Stimulated activated CD4-positive, alpha-beta T cell treated with anti-CD3 and anti-CD28 coated beads, TNF-alpha, amount 100 ng/mL, for 1 hour (primary cell): ENCODE results near the gene CFAP54.

Experiments
- DNase-seq, 3 donors: peaks; one replicate each; pipeline ENCODE4 v3.0.0-alpha.2; 2020; ENCODE audit warnings: low read depth in 3 of 3, low spot score in 1 of 3

The CFAP54 gene

GRCh38 chr12:96743606-96744005, 254.2 kb downstream of the CFAP54 start:
- DNase-seq: no peak

GRCh38 chr12:96749999-96750398, 260.6 kb downstream of the CFAP54 start:
- no peak for DNase-seq

- no peak for DNase-seq
These were observed 262.2 kb downstream of the CFAP54 start for GRCh38 chr12:96751626-96752025.

DNA sequence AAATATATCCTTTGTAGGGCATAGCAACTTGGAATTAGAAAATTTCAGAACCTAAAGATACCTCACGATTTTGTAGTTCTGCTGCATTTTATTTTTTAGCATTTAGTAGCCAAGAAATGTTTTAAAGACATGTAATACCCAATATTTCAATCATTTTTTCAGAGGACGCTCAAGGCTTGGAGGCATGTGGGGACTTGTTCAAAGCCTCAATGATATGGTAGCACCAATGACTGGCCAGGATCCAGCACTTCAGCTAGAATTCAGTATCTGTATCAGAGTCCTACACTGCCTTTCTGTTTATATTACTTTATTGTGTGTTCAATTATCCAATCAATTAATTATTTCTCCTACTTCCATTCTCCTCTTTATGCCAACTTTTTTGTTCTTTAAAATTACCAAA, 262.8 kb downstream of the CFAP54 start:
- no peak for DNase-seq

DNA sequence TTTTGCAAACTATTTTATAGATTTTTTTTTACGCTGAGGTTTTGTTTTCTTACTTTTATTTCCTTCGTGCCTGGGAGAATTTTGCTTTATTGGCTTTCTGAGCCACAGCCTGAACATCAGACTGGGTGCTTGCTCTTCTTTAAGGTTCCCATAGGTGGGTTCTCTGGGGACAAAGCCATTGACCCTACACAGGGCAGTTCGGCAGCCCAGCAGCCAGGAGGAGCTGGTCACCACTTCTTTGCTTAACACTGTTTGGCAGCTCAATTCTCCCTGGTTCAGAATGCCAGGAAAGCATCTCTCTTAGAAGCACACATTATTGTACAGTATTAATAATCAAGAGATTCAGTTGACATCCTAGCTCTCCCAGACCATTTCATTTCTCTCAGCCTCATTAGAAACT, 276.9 kb downstream of the CFAP54 start:
- DNase-seq: no peak

DNA sequence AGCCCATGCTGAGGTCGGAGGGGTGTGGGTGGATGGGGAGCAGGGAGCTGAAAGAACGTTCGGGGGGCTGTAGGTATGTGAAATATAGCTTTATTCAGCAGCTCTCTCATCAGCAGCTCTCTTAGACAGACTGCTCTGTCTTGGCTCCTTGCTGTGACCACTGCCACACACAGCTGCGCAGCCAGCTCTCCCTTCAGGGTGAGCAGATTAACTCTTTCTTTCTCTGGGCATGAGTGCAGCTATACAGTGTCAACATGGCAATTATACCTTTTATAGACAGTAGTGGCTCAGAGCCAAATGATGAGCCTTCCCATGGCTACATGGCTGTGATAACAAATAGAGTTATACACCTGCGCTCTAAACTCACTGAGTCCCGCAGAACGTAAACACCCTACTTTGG, 280.0 kb downstream of the CFAP54 start:
- DNase-seq: no peak

DNA sequence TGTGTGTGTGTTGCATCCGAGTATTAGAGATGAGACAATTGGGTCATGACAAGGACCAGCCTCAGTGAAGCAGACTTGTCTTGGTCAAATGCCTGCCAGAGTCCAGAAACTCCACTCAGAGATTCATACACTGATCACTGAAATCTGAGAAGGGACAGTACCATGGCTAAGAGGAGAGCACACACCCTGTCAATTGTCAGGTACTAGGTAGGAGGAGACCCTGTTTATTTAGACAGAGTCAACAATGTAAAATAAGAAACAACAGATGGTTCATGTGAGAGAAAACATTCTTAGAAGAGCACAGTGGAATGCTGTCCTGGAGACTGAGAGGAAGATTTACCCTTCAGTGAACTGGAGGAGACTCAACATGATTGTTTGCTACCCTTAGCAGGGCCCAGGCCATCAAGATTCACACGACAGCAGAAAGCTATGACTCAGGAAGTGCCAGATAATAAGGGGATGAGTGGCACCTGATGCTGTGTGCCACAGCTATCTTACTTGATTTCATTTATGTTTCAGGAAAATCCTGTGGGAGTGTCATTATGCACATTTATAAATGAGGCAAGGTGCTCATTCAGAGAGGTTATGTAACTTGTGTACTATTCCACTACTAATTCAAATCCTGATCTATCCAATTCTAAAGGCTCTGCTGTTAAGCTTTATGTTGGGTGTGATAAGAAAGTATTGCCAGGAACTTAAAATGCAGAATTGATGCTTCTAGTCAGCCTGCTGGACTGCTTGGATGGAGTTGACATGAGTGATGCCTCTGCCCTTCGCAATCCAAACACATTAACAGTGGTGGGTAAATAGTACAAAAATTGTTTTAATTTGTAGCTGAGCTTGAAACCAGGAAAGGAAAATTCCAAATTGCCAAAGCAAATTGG, 281.1 kb downstream of the CFAP54 start:
- no peak for DNase-seq

GRCh38 chr12:96773031-96773430, 283.7 kb downstream of the CFAP54 start:
- DNase-seq: no peak

GRCh38 chr12:96774496-96775256, 285.3 kb downstream of the CFAP54 start:
- no peak for DNase-seq

- DNase-seq: no peak
These were observed 287.5 kb downstream of the CFAP54 start for GRCh38 chr12:96776908-96777307.

DNA sequence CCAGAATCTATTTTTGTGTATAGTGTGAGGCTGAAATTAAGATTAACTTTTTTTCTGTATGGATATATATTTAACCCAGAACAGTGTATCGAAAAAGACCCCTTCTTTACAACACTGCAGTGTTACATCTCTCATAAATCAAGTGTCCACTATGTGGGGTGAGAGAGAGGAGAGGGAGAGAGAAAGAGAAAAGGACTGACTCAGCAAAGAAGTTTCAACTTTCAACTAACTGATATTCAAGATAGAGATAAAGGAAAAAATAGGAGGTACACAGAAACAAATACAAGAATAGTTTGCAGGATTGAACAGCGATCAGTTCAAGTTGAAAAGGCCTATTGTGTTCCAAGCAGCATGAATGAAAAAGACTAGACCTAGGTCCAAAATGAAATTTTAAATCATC, 291.0 kb downstream of the CFAP54 start:
- no peak for DNase-seq

DNA sequence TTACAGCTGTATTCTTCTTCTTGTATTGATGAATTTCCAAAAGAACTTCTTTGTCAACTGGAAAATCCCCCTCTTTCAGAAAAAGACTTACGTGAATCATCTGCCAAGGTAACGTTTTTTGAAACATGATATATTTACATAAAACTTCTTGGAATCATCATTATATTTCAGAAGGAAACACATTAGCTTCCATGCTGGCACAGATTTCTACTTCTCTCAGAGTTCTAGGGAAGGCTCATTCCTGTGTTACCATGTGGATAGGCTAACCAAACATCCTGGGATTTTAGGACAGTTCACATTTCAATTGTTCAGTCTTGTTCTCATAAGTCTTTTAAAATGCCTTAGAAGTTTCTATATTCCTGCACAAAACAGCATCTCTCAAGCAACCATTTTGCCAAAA, 297.4 kb downstream of the CFAP54 start:
- DNase-seq: no peak

- no peak for DNase-seq
These were observed 314.6 kb downstream of the CFAP54 start for GRCh38 chr12:96803969-96804368.

DNA sequence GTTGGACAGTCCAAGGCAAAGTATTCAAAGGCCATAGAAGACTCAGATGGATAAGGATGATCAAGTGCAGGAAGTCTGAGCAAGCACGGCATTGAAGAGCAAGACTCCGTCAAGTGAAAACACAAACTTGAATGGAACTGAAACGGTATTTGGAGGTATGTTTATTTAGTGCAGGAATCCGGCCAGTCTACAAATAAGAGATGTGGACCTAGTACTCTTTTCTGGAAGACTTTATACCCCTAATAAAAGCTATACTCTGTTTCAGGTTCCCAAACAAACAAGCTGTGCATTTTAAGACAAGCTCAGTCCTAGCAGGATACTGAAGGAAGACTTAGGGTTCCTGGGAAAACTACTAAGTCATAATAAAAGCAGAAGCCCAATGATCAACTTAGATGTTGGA, 316.9 kb downstream of the CFAP54 start:
- no peak for DNase-seq

DNA sequence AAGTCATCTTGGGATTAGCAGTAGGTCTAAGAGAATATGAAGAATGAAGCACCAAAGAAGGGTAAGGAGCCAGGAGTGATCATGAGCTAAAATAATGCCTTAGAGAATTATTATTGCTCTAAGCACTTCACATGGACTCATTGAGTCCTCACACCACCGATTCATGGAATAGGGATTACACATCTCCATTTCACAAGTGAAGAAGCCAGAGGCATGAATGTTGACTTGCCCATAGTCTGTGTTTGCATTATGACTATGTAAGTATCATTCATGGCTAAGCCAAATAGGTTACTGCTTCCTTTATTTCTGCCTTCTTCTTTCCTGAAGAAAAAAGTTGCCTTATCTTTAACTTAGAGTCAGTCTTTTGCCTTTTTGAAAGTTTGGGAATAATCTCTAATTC, 318.4 kb downstream of the CFAP54 start:
- no peak for DNase-seq

DNA sequence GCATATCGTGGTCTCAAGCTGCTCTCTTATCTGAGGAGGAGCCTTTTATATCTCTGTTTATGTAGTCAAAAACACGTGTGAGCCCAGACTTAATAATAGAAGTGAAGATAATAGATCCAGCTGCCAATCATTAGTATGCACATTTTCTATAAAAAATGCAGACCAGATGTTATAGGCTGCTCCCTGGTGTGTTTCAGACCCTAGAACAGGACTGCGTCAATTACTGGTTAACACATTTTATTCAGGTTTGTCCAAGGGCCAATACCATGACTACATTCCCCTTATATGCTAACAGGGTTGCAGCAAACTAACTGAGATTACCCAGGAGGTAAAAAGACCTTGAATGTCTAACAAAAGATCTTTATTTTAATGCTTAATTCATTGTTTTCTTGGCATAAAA, 319.2 kb downstream of the CFAP54 start:
- no peak for DNase-seq

DNA sequence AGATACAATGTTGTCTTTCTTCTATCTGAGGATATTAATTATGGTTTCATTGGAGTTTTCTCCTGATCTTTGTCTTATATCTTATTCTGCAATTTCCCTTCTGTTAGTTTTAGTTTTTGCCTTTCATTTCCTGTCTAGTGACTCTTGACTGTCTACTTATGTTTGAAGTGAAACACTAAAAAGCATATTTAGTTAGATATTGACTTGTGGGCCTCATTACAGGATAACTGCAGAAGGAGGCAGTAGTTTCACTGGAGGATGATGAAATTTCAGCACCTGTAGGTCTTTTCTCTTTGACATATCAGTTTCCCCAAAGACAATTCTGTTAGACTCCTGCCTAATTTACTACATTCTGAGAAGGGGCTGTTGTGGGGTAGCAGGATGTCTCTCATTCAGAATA, 320.1 kb downstream of the CFAP54 start:
- no peak for DNase-seq

GRCh38 chr12:96810057-96810456, 320.7 kb downstream of the CFAP54 start:
- no peak for DNase-seq

- no peak for DNase-seq
These were observed 321.1 kb downstream of the CFAP54 start for GRCh38 chr12:96810477-96810876.

DNA sequence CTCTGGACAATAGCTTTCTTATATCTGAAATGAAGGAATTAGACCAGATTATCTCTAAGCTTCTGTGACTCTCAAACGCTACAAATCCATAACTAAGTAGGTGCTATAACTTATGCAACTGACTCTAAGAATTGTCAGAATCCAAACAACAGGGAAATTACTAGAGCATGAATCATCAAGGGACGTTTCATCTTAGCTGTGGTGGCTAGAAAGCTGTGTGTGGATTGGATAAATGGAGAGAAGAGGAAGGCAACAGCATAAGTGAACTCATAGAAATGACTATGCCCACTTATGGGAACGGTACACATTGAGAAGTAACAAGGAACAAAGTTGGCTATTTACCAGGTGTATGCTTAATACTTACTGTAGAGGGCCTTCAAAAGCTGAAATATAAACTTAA, 321.7 kb downstream of the CFAP54 start:
- no peak for DNase-seq

- DNase-seq: no peak
These were observed 322.8 kb downstream of the CFAP54 start for GRCh38 chr12:96812153-96812552.

DNA sequence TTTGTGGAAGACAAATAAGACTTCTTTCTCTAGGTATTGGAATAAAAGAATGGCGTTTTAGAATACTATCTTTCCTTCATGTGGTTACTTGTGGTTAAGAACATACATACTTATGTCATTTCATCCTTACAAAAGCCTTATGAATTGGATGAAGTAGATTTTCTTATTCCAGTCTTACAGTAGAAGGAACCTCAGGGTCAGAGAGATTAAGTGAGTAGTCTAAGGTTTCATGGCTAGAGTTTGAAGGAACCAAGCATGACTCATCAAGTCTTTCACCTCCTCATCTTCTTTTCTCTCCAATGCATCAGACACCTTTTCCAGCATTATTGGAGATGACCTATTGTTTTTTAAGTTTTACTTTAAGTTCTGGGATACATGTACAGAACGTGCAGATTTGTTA, 324.8 kb downstream of the CFAP54 start:
- DNase-seq: no peak

GRCh38 chr12:96821592-96821991, 332.2 kb downstream of the CFAP54 start:
- no peak for DNase-seq
